C4-2B (cell line): Measurements from ENCODE around the gene DLGAP1.

Experiments used
- H3K27ac ChIP-seq: fragments of 450-650 bp; 2 replicates; pipeline ENCODE4 v1.5.1; 2017
- CTCF ChIP-seq: fragments of 450-650 bp; conservative IDR thresholded peaks from 2 replicates; pipeline ENCODE4 v1.5.1; 2017; ENCODE audit warnings: mild to moderate bottlenecking
- ZFX ChIP-seq: fragments of 450-650 bp; IDR thresholded peaks from 2 replicates; pipeline ENCODE4 v1.6.1; 2017

DLGAP1 gene

GRCh38 chr18:4107049-4107467, 348.0 kb downstream of the DLGAP1 start:
- no peak for TF ChIP-seq CTCF
- no peak for TF ChIP-seq ZFX
- no peak overlapping the region for H3K27ac ChIP-seq

GRCh38 chr18:4106407-4107033, 348.6 kb downstream of the DLGAP1 start:
- no peak for TF ChIP-seq ZFX
- peak; percentile 89 for TF ChIP-seq CTCF
- no peak overlapping the region for H3K27ac ChIP-seq

GRCh38 chr18:4102901-4103300, 352.2 kb downstream of the DLGAP1 start:
- no peak overlapping the region for H3K27ac ChIP-seq
- TF ChIP-seq ZFX (no peak), CTCF (no peak)

GRCh38 chr18:4101009-4101408, 354.1 kb downstream of the DLGAP1 start:
- TF ChIP-seq ZFX, result no peak
- no peak for TF ChIP-seq CTCF
- H3K27ac ChIP-seq, result no peak overlapping the region

GRCh38 chr18:4096486-4096885, 358.6 kb downstream of the DLGAP1 start:
- no peak for TF ChIP-seq CTCF
- TF ChIP-seq ZFX, result no peak
- no peak overlapping the region for H3K27ac ChIP-seq

GRCh38 chr18:4093676-4094075, 361.4 kb downstream of the DLGAP1 start:
- TF ChIP-seq CTCF, result no peak
- no peak overlapping the region for H3K27ac ChIP-seq

- no peak overlapping the region for H3K27ac ChIP-seq
- TF ChIP-seq ZFX, result no peak
- no peak for TF ChIP-seq CTCF
Measured at GRCh38 chr18:4084382-4084900, 370.7 kb downstream of the DLGAP1 start.
